Right lobe of liver (tissue), 6 donors: Measurements from ENCODE around the gene ZNF33B. TPM values are rescaled to one million over a fixed set of nuclear protein-coding genes. Genes with fewer than 3 reads are reported as not detected.

Experiments
- ATAC-seq, 4 donors: fragments of 200-7000 bp; cut with Tn5 transposase; one replicate each; pipeline ENCODE4 v1.9.1; 2020; ENCODE audit warnings: mild to moderate bottlenecking in 4 of 4, moderate library complexity in 4 of 4
- DNase-seq, 3 donors: peaks; one replicate each; pipeline ENCODE4 v3.0.0-alpha.2; 2020
- H3K27ac ChIP-seq, 3 donors: fragments of 200-600 bp; one replicate each; pipeline ENCODE4 v1.8.0; 2022
- H3K27me3 ChIP-seq, 2 donors: fragments of 200-600 bp; one replicate each; pipeline ENCODE4 v1.8.0; 2022
- H3K36me3 ChIP-seq, 4 donors: fragments of 200-600 bp; sonication (generic) in 1 of 4; one replicate each; pipeline versions ENCODE4 v1.5.1 to v1.8.0; 2017 to 2022; ENCODE audit warnings: control low read depth in 1 of 4
- H3K4me1 ChIP-seq, 4 donors: fragments of 200-600 bp; sonication (generic) in 1 of 4; one replicate each; pipeline versions ENCODE4 v1.5.1 to v1.8.0; 2017 to 2022; ENCODE audit warnings: control low read depth in 1 of 4
- H3K4me3 ChIP-seq, 3 donors: fragments of 200-600 bp; one replicate each; pipeline ENCODE4 v1.8.0; 2022
- H3K9me3 ChIP-seq, 4 donors: fragments of 200-600 bp; sonication (generic) in 1 of 4; one replicate each; pipeline versions ENCODE4 v1.5.1 to v1.8.0; 2017 to 2022; ENCODE audit warnings: control low read depth in 1 of 4
- POLR2A ChIP-seq: fragments of 450-650 bp; IDR thresholded peaks from one replicate; pipeline ENCODE4 v1.6.1; 2017; ENCODE audit warnings: antibody characterized with exemption, mild to moderate bottlenecking
- WGBS: methylation state at CpG from one replicate; pipeline ENCODE4 v1.1.6; 2018; ENCODE audit warnings: low coverage, low lambda C conversion rate; ENCODE audit not compliant: insufficient coverage; ENCODE audit errors: missing lambda C conversion rate; 5-methylcytosine and 5-hydroxymethylcytosine counted together
- intact Hi-C, 2 donors: fragments of 100-400 bp; cut with DNase I; formaldehyde crosslinking; loops; one replicate each; pipeline versions ENCODE4 v1.11.2 to v1.14.1; 2022
- total RNA-seq, 6 experiments: library from RNA; depleted of rRNA in 2 of 6; stranded (reverse); fragments of >200 nt in 2 of 6; fragmentation: NEBNext Ultra II Directional in 3 of 6; extraction: Animal tissue kit (Norgen Biotek cat#: 25700) in 3 of 6; gene quantifications; one replicate each; pipeline versions ENCODE4 v1.1.0 to v1.2.4, GENCODE V29; 2016 to 2023
- TF ChIP-seq, protein P1 (sequence below), 4 donors: fragments of 200-600 bp in 3 of 4; fragments of 450-650 bp in 1 of 4; IDR thresholded peaks; one replicate each; pipeline versions ENCODE4 v1.5.1 to v1.8.0; 2016 to 2022; ENCODE audit warnings: antibody characterized with exemption in 4 of 4, mild to moderate bottlenecking in 2 of 4
- donor health status: DM: no; HTN: yes; CAD: no.
- donor health status: DM: no; HTN: no; CAD: no.
- donor health status: DM: no; HTN: no; CAD: no.
- donor health status: DM: no; HTN: yes; CAD: no.
- donor health status: DM: no; HTN: yes; CAD: no.

Gene ZNF33B
- total RNA-seq, 6 experiments from 2014 or later: 6.1 to 22.1 (median 13.2) TPM

DNA sequence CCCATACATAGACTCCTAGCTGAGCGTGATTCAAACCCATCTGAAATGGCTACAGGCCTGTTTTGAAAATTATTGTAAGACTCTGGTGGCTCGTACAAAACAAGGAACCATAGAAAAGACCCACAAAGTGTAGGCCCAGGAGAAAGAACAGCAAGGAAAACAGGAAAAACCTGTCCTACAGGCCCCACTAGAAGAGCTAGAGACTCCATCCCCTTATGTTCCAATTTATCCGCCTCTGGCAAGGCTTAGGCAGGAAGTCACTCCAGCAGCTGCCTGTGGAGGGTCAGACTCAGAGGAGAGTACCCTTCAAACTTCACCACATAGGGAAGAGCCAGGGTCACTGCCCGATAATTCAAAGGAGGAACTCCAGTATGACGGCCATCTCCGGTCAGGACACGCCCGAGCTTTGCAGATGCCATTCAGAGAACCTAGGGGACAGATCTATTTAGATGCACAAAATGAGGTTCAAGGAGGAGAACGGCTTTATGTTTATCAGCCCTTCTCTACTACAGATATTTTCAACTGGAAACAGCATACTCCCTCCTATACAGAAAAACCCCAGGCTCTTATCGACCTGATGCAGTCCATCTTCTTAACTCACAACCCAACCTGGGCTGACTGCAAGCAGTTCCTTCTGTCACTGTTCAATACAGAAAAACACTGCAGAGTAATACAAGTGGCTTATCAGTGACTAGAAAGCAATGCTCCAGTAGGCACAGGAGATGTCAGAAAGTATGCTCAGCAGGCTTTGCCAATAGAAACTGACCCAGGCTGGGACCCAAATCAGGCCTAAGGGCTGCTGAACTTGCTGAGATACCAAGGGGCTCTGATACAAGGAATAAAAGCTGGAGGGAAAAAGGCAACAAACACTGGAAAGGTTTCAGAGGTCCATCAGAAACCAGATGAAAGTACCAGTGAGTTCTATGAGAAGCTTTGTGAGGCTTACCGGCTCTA lies 8.6 kb upstream of the ZNF33B start:
- intact Hi-C loops: no loop called here
- ATAC-seq (peak in 2 of 4 donors; percentile 31 to 36), DNase-seq (no peak)
- TF ChIP-seq, protein P1, sequence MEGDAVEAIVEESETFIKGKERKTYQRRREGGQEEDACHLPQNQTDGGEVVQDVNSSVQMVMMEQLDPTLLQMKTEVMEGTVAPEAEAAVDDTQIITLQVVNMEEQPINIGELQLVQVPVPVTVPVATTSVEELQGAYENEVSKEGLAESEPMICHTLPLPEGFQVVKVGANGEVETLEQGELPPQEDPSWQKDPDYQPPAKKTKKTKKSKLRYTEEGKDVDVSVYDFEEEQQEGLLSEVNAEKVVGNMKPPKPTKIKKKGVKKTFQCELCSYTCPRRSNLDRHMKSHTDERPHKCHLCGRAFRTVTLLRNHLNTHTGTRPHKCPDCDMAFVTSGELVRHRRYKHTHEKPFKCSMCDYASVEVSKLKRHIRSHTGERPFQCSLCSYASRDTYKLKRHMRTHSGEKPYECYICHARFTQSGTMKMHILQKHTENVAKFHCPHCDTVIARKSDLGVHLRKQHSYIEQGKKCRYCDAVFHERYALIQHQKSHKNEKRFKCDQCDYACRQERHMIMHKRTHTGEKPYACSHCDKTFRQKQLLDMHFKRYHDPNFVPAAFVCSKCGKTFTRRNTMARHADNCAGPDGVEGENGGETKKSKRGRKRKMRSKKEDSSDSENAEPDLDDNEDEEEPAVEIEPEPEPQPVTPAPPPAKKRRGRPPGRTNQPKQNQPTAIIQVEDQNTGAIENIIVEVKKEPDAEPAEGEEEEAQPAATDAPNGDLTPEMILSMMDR (IDR thresholded peaks at IDR 0.05): no peak
- TF ChIP-seq POLR2A: no peak
- H3K4me3 ChIP-seq: no peak overlapping the region
- H3K4me1 ChIP-seq: peaks cover 0 to 5% (median 1%) of the 10 kb centered on the region in 4 donors
- H3K27me3 ChIP-seq: no peaks in the 10 kb centered on the region
- WGBS: 81% methylated on average over 11 of the region's 11 CpGs
- no peak overlapping the region for H3K27ac ChIP-seq
- H3K36me3 ChIP-seq: no peaks in the 10 kb centered on the region
- H3K9me3 ChIP-seq: no peaks in the 10 kb centered on the region

DNA sequence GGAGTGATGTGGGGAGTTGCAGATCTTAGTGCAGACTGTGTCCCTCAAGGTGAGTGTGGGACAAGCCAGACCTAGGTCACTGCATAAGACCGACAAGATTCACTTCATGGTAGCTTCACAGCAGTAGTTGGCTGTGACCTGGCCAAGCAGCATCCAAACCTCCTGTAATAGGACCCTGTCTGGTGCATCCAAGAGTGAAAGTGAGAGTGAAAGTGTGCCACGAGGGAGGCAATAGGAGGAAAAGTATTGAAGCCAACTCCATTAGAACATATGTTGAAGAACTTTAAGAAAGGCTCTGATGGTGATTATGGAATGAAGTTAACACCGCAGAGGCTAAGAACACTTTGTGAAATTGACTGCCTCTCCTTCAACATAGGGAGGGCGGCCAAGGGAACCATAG lies 7.8 kb upstream of the ZNF33B start:
- no peaks in the 10 kb centered on the region for H3K36me3 ChIP-seq
- intact Hi-C loops: no loop called here
- ATAC-seq: no peak
- no peak overlapping the region for H3K27ac ChIP-seq
- DNase-seq: no peak
- no peak for TF ChIP-seq POLR2A
- TF ChIP-seq, protein P1 (IDR thresholded peaks at IDR 0.05): no peak
- 83% methylated on average over 4 of the region's 4 CpGs for WGBS
- H3K4me1 ChIP-seq: peaks cover 0 to 9% (median 0%) of the 10 kb centered on the region in 4 donors
- no peaks in the 10 kb centered on the region for H3K9me3 ChIP-seq
- H3K4me3 ChIP-seq: no peak overlapping the region
- H3K27me3 ChIP-seq: no peaks in the 10 kb centered on the region

DNA sequence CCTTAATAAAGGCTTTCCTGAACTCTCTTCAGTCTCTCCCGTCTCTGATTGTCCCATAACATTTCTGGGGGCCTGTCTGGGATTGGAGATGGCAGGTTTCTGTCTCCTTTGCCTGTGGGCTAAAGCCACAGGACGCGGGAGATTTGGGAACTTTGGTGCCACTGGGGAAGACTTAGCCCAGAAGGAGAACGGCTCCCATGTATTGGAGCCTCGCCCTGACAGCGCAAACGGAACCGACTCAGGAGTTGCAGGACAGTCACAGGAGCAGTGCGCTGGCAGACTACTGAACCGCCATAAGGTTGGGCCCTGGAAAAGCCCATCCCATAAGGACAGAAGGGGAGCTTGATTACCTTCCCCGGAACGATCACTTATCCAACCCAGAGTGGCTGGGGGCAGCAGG lies 7.1 kb upstream of the ZNF33B start:
- WGBS: 65% methylated on average over 4 of the region's 12 CpGs
- DNase-seq: no peak
- Histone ChIP-seq H3K27ac (no peak overlapping the region), H3K36me3 (no peaks in the 10 kb centered on the region), H3K4me1 (peaks cover 0 to 13% (median 2%) of the 10 kb centered on the region in 4 donors), H3K27me3 (no peaks in the 10 kb centered on the region), H3K4me3 (no peak overlapping the region), H3K9me3 (no peaks in the 10 kb centered on the region)
- TF ChIP-seq, protein P1 (IDR thresholded peaks at IDR 0.05): no peak
- TF ChIP-seq POLR2A: no peak
- intact Hi-C loops: no loop called here
- no peak for ATAC-seq

DNA sequence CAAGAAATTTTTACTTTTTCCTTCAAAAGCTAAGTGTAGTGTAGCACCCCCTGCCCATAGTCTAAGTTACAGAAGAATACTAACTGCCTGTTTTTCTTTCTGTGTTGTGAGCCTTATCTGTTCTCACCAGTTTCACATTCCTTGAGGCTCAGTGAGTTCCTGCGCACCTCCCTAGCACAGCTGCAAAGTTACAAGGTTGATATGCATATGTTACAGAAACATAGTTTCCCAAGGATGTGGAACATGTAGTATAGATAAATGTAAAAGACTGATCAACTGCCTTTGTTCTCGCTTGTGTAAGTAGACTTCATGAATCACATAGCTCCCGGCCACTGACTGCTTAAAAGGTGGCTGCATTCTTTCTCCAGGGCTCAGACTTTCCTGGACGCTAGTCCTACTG lies 6.7 kb upstream of the ZNF33B start:
- WGBS: 40% methylated on average over 2 of the region's 4 CpGs
- ATAC-seq (no peak), DNase-seq (no peak)
- Histone ChIP-seq H3K4me3 (no peak overlapping the region), H3K4me1 (peaks cover 0 to 13% (median 3%) of the 10 kb centered on the region in 4 donors), H3K27ac (no peak overlapping the region), H3K27me3 (no peaks in the 10 kb centered on the region), H3K9me3 (no peaks in the 10 kb centered on the region), H3K36me3 (no peaks in the 10 kb centered on the region)
- intact Hi-C loops: no loop called here
- TF ChIP-seq, protein P1 (IDR thresholded peaks at IDR 0.05): no peak
- no peak for TF ChIP-seq POLR2A
